GM12878 (cell line): ENCODE results near the gene CASS4. TPM values are rescaled to one million over a fixed set of nuclear protein-coding genes. Genes with fewer than 3 reads are reported as not detected.

ENCODE experiments used
- ATAC-seq: fragments of 200-7000 bp; cut with Tn5 transposase; 3 replicates; pipeline ENCODE4 v1.9.1; 2020; ENCODE audit warnings: mild to moderate bottlenecking, moderate library complexity
- BruUV-seq: library from RNA; stranded (reverse); fragments of 400-500 nt; replicated peaks from 2 replicates; lab custom pipeline; 2021; lab: Mats Ljungman, UMichigan
- CTCF ChIA-PET: fragments of 300-600 bp; sonication (Branson Sonifier 250); formaldehyde crosslinking; extraction: SDS; loops from one replicate; lab custom pipeline; 2021; ENCODE audit warnings: inconsistent platforms; lab: Yijun Ruan, JAX
- POLR2A ChIA-PET: fragments of 350-600 bp; formaldehyde crosslinking; extraction: SDS; loops from one replicate; lab custom pipeline; 2021; ENCODE audit warnings: inconsistent platforms; lab: Charles Lee
- RAD21 ChIA-PET: fragments of 300-600 bp; sonication (Branson Sonifier 250); formaldehyde crosslinking; loops from one replicate; lab custom pipeline; 2023; ENCODE audit warnings: antibody characterized with exemption; ENCODE audit not compliant: unreplicated experiment; lab: Charles Lee
- SMC1A ChIA-PET: fragments of 300-600 bp; sonication (Branson Sonifier 250); formaldehyde crosslinking; loops from one replicate; lab custom pipeline; 2023; ENCODE audit not compliant: unreplicated experiment, uncharacterized antibody; lab: Charles Lee
- DNase-seq: peaks from one replicate; pipeline ENCODE4 v3.0.0-alpha.2; 2011; ENCODE audit warnings: low read depth, low spot score
- FAIRE-seq: peaks from 3 replicates; lab custom pipeline; 2011; peaks lifted over from hg19 to GRCh38; lab: Jason Lieb, UNC
- H2AFZ ChIP-seq: 2 replicates; pipeline ENCODE4 v1.6.0; 2011; ENCODE audit warnings: low read depth, low read length, control low read depth; ENCODE audit not compliant: control insufficient read depth
- H3K27ac ChIP-seq: 2 replicates; pipeline ENCODE4 v1.5.1; 2011; ENCODE audit warnings: control low read depth; ENCODE audit not compliant: control insufficient read depth, insufficient read depth
- H3K27me3 ChIP-seq, 2 experiments: replicated peaks in 1 of 2; 2 replicates each; pipeline versions ENCODE4 v1.6.0 to v1.6.1; 2011; ENCODE audit warnings: low read length in 1 of 2; ENCODE audit not compliant: control insufficient read depth in 2 of 2, insufficient read depth in 2 of 2
- H3K36me3 ChIP-seq, 2 experiments: 2 replicates each; pipeline ENCODE4 v1.5.1; 2011; ENCODE audit warnings: low read length in 1 of 2; ENCODE audit not compliant: control insufficient read depth in 2 of 2, insufficient read depth in 2 of 2
- H3K4me1 ChIP-seq: 2 replicates; pipeline ENCODE4 v1.6.1; 2011; ENCODE audit warnings: mild to moderate bottlenecking, low read length, moderate library complexity, mixed read lengths; ENCODE audit not compliant: control insufficient read depth, insufficient read depth
- H3K4me2 ChIP-seq: 2 replicates; pipeline ENCODE4 v1.6.0; 2011; ENCODE audit warnings: control low read depth; ENCODE audit not compliant: control insufficient read depth, insufficient read depth
- H3K4me3 ChIP-seq: fragments of 200-600 bp; sonication (generic); 2 replicates; pipeline ENCODE4 v1.5.1; 2016
- H3K79me2 ChIP-seq: 2 replicates; pipeline ENCODE4 v1.6.0; 2011; ENCODE audit warnings: low read length; ENCODE audit not compliant: control insufficient read depth, insufficient read depth
- H3K9ac ChIP-seq: 2 replicates; pipeline ENCODE4 v1.8.0; 2011; ENCODE audit warnings: low read length, control low read depth, mixed read lengths; ENCODE audit not compliant: control insufficient read depth, insufficient read depth
- H3K9me3 ChIP-seq: replicated peaks from 3 replicates; pipeline ENCODE4 v1.5.1; 2011; ENCODE audit warnings: mild to moderate bottlenecking, low read length; ENCODE audit not compliant: control insufficient read depth, insufficient read depth
- H4K20me1 ChIP-seq: 2 replicates; pipeline ENCODE4 v1.6.0; 2011; ENCODE audit not compliant: control insufficient read depth, insufficient read depth
- PAX5 ChIP-seq: IDR thresholded peaks from 2 replicates; pipeline ENCODE4 v1.6.1; 2011; ENCODE audit warnings: low read depth, low read length, borderline replicate concordance
- TBL1XR1 ChIP-seq: IDR thresholded peaks from 2 replicates; pipeline ENCODE4 v1.6.1; 2012; ENCODE audit warnings: low read depth, low read length, improper control_type of control experiment
- ZNF622 ChIP-seq: fragments of 450-650 bp; IDR thresholded peaks from 2 replicates; pipeline ENCODE4 v1.6.1; 2017; ENCODE audit warnings: mild to moderate bottlenecking, inconsistent platforms
- WGBS: methylation state at CpG from one replicate; pipeline ENCODE4 v1.1.6; 2016; ENCODE audit warnings: low lambda C conversion rate; ENCODE audit not compliant: insufficient replicate concordance, insufficient coverage; ENCODE audit errors: missing lambda C conversion rate; 5-methylcytosine and 5-hydroxymethylcytosine counted together
- in situ Hi-C: fragments of 300-500 bp; cut with MboI; formaldehyde crosslinking; loops from 9 replicates; pipeline ENCODE4 v1.14.3; 2018; ENCODE audit warnings: mixed read lengths
- intact Hi-C: fragments of 100-400 bp; cut with micrococcal nuclease; formaldehyde crosslinking; loops from one replicate; pipeline ENCODE4 v1.14.2; 2022; ENCODE audit not compliant: unreplicated experiment
- polyA plus RNA-seq, 11 experiments: library from polyadenylated mRNA; depleted of rRNA in 4 of 11; unstranded in 6 of 11; stranded (reverse) in 5 of 11; fragments of >200 nt; fragmentation: Nextera tagmentation in 4 of 11; fragmentation: Illumina TruSeq in 1 of 11; extraction: Ambion mirVana in 4 of 11; extraction: Trizol in 1 of 11; gene quantifications; 1 replicate in 1 of 11; 2 replicates in 10 of 11; pipeline versions ENCODE4 v1.2.1 to v1.2.3, GENCODE V29; 2011 to 2016; ENCODE audit warnings: inconsistent platforms in 2 of 11, missing spikeins in 2 of 11, low read depth in 1 of 11
- total RNA-seq, 4 experiments: library from RNA; depleted of rRNA in 3 of 4; stranded (reverse); fragments of >200 nt in 3 of 4; fragmentation: Illumina TruSeq in 1 of 4; extraction: Trizol in 1 of 4; gene quantifications; 2 replicates each; pipeline versions ENCODE4 v1.2.1 to v1.2.3, GENCODE V29; 2013 to 2021
- TF ChIP-seq, protein P1 (sequence below): fragments of 150-350 bp; IDR thresholded peaks from 2 replicates; pipeline ENCODE4 v1.6.1; 2016; ENCODE audit warnings: low read depth, low read length

The CASS4 gene
- total and polyA plus RNA-seq, 10 of the 15 experiments (the other 5 are each of a cell fraction or from before 2014, with no cell fraction given) = 0.04 to 0.24 (median 0.11) TPM; not detected in 1

DNA sequence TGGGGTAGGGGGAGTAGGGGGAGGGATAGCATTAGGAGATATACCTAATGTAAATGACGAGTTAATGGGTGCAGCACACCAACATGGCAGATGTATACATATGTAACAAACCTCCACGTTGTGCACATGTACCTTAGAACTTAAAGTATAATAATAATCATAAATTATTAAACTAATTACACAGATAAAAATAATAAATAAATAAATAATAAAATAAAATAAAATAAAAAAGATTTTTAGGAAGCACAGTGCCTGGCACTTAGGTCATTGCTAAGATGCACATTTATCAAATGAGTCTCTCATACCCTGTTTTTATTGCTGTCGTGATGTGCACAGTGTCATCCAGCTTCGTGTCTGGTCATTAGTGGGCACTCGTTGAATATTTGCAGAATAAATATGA lies 37.4 kb downstream of the CASS4 start:
- Histone ChIP-seq H3K4me3 (no peak overlapping the region), H3K79me2 (no peaks in the 10 kb centered on the region), H3K36me3 (no peaks in the 10 kb centered on the region), H3K9me3 (no peaks in the 10 kb centered on the region), H4K20me1 (no peaks in the 10 kb centered on the region), H3K4me1 (peaks cover 18% of the 10 kb centered on the region), H2AFZ (no peak overlapping the region), H3K27me3 (no peaks in the 10 kb centered on the region), H3K9ac (no peak overlapping the region), H3K27ac (no peak overlapping the region), H3K4me2 (no peak overlapping the region)
- no TSS peak for BruUV-seq
- no peak for DNase-seq
- in situ Hi-C loops (no loop called here), intact Hi-C loops (no loop called here)
- CTCF ChIA-PET = no interaction called here
- ATAC-seq = no peak
- POLR2A ChIA-PET = no interaction called here
- RAD21 ChIA-PET = no interaction called here
- WGBS = 67% methylated on average over 5 of the region's 5 CpGs
- TF ChIP-seq TBL1XR1 = no peak
- no peak for TF ChIP-seq ZNF622
- TF ChIP-seq PAX5 = no peak
- TF ChIP-seq, protein P1, sequence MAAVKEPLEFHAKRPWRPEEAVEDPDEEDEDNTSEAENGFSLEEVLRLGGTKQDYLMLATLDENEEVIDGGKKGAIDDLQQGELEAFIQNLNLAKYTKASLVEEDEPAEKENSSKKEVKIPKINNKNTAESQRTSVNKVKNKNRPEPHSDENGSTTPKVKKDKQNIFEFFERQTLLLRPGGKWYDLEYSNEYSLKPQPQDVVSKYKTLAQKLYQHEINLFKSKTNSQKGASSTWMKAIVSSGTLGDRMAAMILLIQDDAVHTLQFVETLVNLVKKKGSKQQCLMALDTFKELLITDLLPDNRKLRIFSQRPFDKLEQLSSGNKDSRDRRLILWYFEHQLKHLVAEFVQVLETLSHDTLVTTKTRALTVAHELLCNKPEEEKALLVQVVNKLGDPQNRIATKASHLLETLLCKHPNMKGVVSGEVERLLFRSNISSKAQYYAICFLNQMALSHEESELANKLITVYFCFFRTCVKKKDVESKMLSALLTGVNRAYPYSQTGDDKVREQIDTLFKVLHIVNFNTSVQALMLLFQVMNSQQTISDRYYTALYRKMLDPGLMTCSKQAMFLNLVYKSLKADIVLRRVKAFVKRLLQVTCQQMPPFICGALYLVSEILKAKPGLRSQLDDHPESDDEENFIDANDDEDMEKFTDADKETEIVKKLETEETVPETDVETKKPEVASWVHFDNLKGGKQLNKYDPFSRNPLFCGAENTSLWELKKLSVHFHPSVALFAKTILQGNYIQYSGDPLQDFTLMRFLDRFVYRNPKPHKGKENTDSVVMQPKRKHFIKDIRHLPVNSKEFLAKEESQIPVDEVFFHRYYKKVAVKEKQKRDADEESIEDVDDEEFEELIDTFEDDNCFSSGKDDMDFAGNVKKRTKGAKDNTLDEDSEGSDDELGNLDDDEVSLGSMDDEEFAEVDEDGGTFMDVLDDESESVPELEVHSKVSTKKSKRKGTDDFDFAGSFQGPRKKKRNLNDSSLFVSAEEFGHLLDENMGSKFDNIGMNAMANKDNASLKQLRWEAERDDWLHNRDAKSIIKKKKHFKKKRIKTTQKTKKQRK = no peak
- SMC1A ChIA-PET = no interaction called here
- FAIRE-seq = no peak
